ENCODE measurements around the gene DDC. TPM values are rescaled to one million over a fixed set of nuclear protein-coding genes. Genes with fewer than 3 reads are reported as not detected.
A peak's percentile ranks its signal among the peaks of the same experiment; 100 is the strongest.

Gene DDC
- total RNA-seq, 1 donor from 2014 or later = not detected

DNA sequence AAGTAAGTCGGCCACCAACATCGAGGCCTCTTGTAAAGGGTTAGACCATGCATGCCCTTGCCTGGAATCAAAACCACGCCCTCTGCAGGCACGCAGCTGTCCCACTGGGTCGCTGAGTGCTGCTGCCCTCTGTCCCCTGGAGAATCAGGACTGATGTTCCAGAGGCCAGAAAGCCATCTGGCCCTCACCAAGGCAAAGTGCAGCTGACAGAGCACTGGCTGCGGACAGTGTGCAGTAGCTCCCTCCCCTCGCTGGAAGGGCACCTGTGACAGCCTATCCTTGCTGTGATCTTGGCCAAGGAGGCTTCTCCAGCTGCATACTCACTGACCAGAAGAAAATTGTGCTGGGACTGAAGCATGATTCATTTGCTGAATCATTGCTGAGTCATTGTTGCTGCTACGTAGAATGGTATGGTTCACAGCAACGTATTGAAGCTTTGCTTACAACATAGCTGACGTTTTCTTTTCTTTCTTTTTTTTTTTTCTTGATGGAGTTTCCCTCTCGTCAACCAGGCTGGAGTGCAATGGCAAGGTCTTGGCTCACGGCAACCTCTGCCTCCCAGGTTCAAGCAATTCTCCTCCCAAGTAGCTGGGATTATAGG is 30.4 kb downstream of the DDC start:
- Mint-ChIP-seq H3K27me3 (ENCODE audit: low read depth) (no peaks in the 10 kb centered on the region), H3K9me3 (ENCODE audit: low read depth) (no peaks in the 10 kb centered on the region), H3K36me3 (ENCODE audit: low read depth) (no peaks in the 10 kb centered on the region), H3K4me1 (ENCODE audit: low read depth) (peaks cover 16% of the 10 kb centered on the region), H3K27ac (ENCODE audit: unreplicated experiment) (no peak overlapping the region), H3K4me3 (ENCODE audit: unreplicated experiment) (no peak overlapping the region)
- DNase-seq (ENCODE audit: low spot score) = no peak
- TF ChIP-seq, protein P1, sequence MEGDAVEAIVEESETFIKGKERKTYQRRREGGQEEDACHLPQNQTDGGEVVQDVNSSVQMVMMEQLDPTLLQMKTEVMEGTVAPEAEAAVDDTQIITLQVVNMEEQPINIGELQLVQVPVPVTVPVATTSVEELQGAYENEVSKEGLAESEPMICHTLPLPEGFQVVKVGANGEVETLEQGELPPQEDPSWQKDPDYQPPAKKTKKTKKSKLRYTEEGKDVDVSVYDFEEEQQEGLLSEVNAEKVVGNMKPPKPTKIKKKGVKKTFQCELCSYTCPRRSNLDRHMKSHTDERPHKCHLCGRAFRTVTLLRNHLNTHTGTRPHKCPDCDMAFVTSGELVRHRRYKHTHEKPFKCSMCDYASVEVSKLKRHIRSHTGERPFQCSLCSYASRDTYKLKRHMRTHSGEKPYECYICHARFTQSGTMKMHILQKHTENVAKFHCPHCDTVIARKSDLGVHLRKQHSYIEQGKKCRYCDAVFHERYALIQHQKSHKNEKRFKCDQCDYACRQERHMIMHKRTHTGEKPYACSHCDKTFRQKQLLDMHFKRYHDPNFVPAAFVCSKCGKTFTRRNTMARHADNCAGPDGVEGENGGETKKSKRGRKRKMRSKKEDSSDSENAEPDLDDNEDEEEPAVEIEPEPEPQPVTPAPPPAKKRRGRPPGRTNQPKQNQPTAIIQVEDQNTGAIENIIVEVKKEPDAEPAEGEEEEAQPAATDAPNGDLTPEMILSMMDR (IDR thresholded peaks at IDR 0.05) = peak; percentile 30

DNA sequence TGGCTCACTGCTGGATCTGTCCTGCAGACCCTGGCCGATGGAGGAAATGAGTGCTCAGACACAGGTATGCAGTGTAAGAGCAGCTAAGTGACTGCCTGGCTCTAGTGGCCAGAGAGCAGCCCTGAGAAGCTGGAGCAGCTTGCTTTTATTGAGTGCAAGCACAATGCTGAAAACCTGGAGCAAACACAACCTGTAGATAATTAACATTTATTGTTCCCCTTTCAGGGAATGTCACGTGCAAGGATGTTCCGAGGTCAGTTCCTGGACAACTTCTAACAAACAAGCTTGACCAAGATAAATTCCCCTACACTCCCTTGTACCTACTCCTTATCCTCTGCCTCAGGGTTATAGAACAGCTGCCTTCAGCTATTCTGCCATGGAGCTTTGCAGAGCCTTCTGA is 31.3 kb downstream of the DDC start:
- no peaks in the 10 kb centered on the region for H3K36me3 Mint-ChIP-seq (ENCODE audit: low read depth)
- H3K4me3 Mint-ChIP-seq (ENCODE audit: unreplicated experiment) = no peak overlapping the region
- DNase-seq (ENCODE audit: low spot score) = no peak
- TF ChIP-seq, protein P1 (IDR thresholded peaks at IDR 0.05) = no peak
- H3K9me3 Mint-ChIP-seq (ENCODE audit: low read depth) = no peaks in the 10 kb centered on the region
- H3K27me3 Mint-ChIP-seq (ENCODE audit: low read depth) = peaks cover 2% of the 10 kb centered on the region
- H3K27ac Mint-ChIP-seq (ENCODE audit: unreplicated experiment) = no peak overlapping the region
- H3K4me1 Mint-ChIP-seq (ENCODE audit: low read depth) = peaks cover 16% of the 10 kb centered on the region

DNA sequence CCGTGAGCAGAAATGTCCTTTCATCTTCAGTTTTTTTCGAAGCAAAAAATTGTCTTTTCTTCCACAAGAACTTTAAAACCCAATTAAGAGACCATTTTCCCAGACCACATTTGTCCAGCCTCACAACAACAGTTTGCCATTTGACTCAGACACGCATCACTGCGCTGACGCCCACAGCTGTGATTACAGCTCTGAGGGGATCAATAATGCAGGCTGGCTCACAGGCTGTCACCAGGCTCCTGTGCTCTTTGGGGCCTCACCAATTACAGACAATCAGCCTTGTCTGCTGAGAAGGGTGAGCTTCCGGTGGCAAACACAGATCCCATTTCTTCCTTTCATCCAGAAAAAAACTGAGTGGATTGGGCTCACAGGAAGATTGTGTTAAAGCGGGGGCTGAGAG is 33.3 kb downstream of the DDC start:
- Mint-ChIP-seq H3K36me3 (ENCODE audit: low read depth) (no peaks in the 10 kb centered on the region), H3K4me3 (ENCODE audit: unreplicated experiment) (no peak overlapping the region), H3K9me3 (ENCODE audit: low read depth) (no peaks in the 10 kb centered on the region), H3K27ac (ENCODE audit: unreplicated experiment) (no peak overlapping the region), H3K4me1 (ENCODE audit: low read depth) (peaks cover 16% of the 10 kb centered on the region), H3K27me3 (ENCODE audit: low read depth) (peaks cover 8% of the 10 kb centered on the region)
- TF ChIP-seq, protein P1 (IDR thresholded peaks at IDR 0.05) = no peak
- DNase-seq (ENCODE audit: low spot score) = no peak

DNA sequence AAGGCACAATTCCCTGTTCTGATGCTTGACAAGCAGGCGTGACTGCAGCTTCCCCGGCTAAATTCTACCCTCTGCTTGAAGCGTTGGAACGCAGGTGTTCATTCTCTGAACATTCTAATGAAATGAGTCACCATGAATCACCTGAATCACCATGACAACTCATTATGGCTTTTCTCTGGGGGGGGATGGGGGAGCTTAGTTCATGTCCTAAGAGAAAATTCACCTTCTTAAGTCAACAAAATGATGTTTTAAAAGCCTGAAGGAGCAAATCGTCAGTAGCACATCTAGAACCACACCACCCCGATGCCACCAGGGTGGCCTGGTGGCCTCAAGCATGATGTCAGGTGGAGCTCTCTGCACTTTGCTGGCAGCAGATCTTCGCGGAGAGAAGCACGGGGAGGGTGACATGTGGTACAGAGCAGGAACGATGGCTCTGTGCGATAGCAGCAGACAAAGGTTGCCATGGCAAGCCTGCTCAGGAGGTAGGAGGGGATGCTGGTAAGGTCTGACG is 33.7 kb downstream of the DDC start:
- Mint-ChIP-seq H3K9me3 (ENCODE audit: low read depth) (no peaks in the 10 kb centered on the region), H3K4me1 (ENCODE audit: low read depth) (peaks cover 16% of the 10 kb centered on the region), H3K36me3 (ENCODE audit: low read depth) (no peaks in the 10 kb centered on the region), H3K4me3 (ENCODE audit: unreplicated experiment) (no peak overlapping the region), H3K27ac (ENCODE audit: unreplicated experiment) (no peak overlapping the region), H3K27me3 (ENCODE audit: low read depth) (peaks cover 10% of the 10 kb centered on the region)
- TF ChIP-seq, protein P1 (IDR thresholded peaks at IDR 0.05) = no peak
- no peak for DNase-seq (ENCODE audit: low spot score)

DNA sequence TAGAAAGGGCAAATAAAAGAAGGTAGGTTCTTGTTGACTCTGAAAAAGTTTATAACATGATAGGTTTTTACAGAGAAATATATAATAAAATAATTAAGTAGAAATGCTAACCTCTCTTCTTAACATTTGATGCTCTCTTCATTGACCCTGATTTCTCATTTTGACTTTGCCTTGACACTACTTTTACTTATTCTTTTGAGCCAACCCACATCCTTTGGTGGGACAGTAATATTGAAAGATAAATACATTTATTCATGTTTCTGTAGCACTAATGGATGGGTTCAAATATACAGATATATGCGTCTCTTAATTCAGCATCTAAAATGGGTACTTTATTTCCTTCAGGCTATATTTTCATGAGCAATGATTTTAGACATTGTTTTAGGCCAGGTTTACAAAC is 34.4 kb downstream of the DDC start:
- Mint-ChIP-seq H3K27ac (ENCODE audit: unreplicated experiment) (no peak overlapping the region), H3K27me3 (ENCODE audit: low read depth) (peaks cover 17% of the 10 kb centered on the region), H3K36me3 (ENCODE audit: low read depth) (no peaks in the 10 kb centered on the region), H3K9me3 (ENCODE audit: low read depth) (peaks cover 7% of the 10 kb centered on the region), H3K4me1 (ENCODE audit: low read depth) (peaks cover 16% of the 10 kb centered on the region), H3K4me3 (ENCODE audit: unreplicated experiment) (no peak overlapping the region)
- TF ChIP-seq, protein P1 (IDR thresholded peaks at IDR 0.05) = no peak
- no peak for DNase-seq (ENCODE audit: low spot score)
